Peyer's patch (tissue), 4 donors: ENCODE results near the gene TCF12.

Experiments
- POLR2A ChIP-seq, 2 donors: fragments of 450-650 bp; IDR thresholded peaks; one replicate each; pipeline ENCODE4 v1.5.1; 2017; ENCODE audit warnings: antibody characterized with exemption in 2 of 2, mild to moderate bottlenecking in 2 of 2, moderate library complexity in 2 of 2
- TF ChIP-seq, protein P1 (sequence below), 6 experiments: fragments of 450-650 bp in 4 of 6; fragments of 200-600 bp in 2 of 6; sonication (generic) in 1 of 6; IDR thresholded peaks; one replicate each; pipeline ENCODE4 v1.5.1; 2017 to 2019; ENCODE audit warnings: antibody characterized with exemption in 6 of 6, mild to moderate bottlenecking in 3 of 6, moderate library complexity in 1 of 6

- TF ChIP-seq, protein P1, sequence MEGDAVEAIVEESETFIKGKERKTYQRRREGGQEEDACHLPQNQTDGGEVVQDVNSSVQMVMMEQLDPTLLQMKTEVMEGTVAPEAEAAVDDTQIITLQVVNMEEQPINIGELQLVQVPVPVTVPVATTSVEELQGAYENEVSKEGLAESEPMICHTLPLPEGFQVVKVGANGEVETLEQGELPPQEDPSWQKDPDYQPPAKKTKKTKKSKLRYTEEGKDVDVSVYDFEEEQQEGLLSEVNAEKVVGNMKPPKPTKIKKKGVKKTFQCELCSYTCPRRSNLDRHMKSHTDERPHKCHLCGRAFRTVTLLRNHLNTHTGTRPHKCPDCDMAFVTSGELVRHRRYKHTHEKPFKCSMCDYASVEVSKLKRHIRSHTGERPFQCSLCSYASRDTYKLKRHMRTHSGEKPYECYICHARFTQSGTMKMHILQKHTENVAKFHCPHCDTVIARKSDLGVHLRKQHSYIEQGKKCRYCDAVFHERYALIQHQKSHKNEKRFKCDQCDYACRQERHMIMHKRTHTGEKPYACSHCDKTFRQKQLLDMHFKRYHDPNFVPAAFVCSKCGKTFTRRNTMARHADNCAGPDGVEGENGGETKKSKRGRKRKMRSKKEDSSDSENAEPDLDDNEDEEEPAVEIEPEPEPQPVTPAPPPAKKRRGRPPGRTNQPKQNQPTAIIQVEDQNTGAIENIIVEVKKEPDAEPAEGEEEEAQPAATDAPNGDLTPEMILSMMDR (IDR thresholded peaks at IDR 0.05): no peak
- TF ChIP-seq POLR2A (IDR thresholded peaks at IDR 0.05): no peak
Measured at GRCh38 chr15:57094321-57095257, 176.1 kb downstream of the TCF12 start.
